Loucy (cell line): Measurements from ENCODE around the gene TRANK1.

ENCODE experiments used
- H2AFZ ChIP-seq: fragments of 200-600 bp; sonication (generic); 2 replicates; pipeline ENCODE4 v1.6.0; 2016; ENCODE audit warnings: antibody characterized with exemption, mild to moderate bottlenecking, low read length, moderate library complexity
- H3F3A ChIP-seq: fragments of 200-600 bp; 2 replicates; pipeline ENCODE4 v1.6.0; 2016; ENCODE audit warnings: antibody characterized with exemption, low read depth, mild to moderate bottlenecking
- H3K27me3 ChIP-seq: fragments of 200-600 bp; sonication (generic); 2 replicates; pipeline ENCODE4 v1.6.1; 2014; ENCODE audit warnings: low read length, mild to moderate bottlenecking; ENCODE audit not compliant: insufficient read depth, poor library complexity, severe bottlenecking
- H3K36me3 ChIP-seq: fragments of 200-600 bp; sonication (generic); 2 replicates; pipeline ENCODE4 v1.6.1; 2016; ENCODE audit warnings: low read length; ENCODE audit not compliant: insufficient read depth
- H3K4me1 ChIP-seq: fragments of 200-600 bp; sonication (generic); 2 replicates; pipeline ENCODE4 v1.5.1; 2014; ENCODE audit warnings: low read length, mild to moderate bottlenecking; ENCODE audit not compliant: insufficient read depth, poor library complexity, severe bottlenecking
- H3K4me2 ChIP-seq: fragments of 200-600 bp; sonication (generic); 2 replicates; pipeline ENCODE4 v1.6.0; 2014; ENCODE audit warnings: antibody characterized with exemption, low read length, low read depth, mild to moderate bottlenecking; ENCODE audit not compliant: poor library complexity, severe bottlenecking
- H3K4me3 ChIP-seq: fragments of 200-600 bp; sonication (generic); 2 replicates; pipeline ENCODE4 v1.5.1; 2014; ENCODE audit warnings: low read length, mild to moderate bottlenecking, mixed read lengths; ENCODE audit not compliant: poor library complexity, severe bottlenecking
- H3K79me2 ChIP-seq: fragments of 200-600 bp; sonication (generic); 2 replicates; pipeline ENCODE4 v1.6.1; 2014; ENCODE audit warnings: low read length; ENCODE audit not compliant: insufficient read depth
- H3K9ac ChIP-seq: fragments of 200-600 bp; sonication (generic); 2 replicates; pipeline ENCODE4 v1.6.0; 2014; ENCODE audit warnings: mild to moderate bottlenecking, low read depth, low read length, moderate library complexity; ENCODE audit not compliant: poor library complexity, severe bottlenecking
- H3K9me2 ChIP-seq: fragments of 200-600 bp; sonication (generic); replicated peaks from 2 replicates; pipeline ENCODE4 v1.6.1; 2016; ENCODE audit warnings: low read depth, low read length, mixed read lengths
- H3K9me3 ChIP-seq: fragments of 200-600 bp; sonication (generic); 2 replicates; pipeline ENCODE4 v1.6.1; 2014; ENCODE audit warnings: mild to moderate bottlenecking, antibody characterized with exemption, low read length, low read depth; ENCODE audit not compliant: insufficient read depth
- H4K20me1 ChIP-seq: fragments of 200-600 bp; sonication (generic); 2 replicates; pipeline ENCODE4 v1.6.0; 2014; ENCODE audit warnings: antibody characterized with exemption, low read length, mild to moderate bottlenecking; ENCODE audit not compliant: insufficient read depth, poor library complexity, severe bottlenecking
- CTCF ChIP-seq: fragments of 200-600 bp; sonication (generic); conservative IDR thresholded peaks from 2 replicates; pipeline ENCODE4 v1.5.1; 2014; ENCODE audit warnings: mild to moderate bottlenecking, antibody characterized with exemption, low read length
- EZH2phosphoT487 ChIP-seq: fragments of 200-600 bp; IDR thresholded peaks from 2 replicates; pipeline ENCODE4 v1.6.1; 2018; ENCODE audit warnings: antibody characterized with exemption, mild to moderate bottlenecking, moderate library complexity, borderline replicate concordance

The TRANK1 gene

DNA sequence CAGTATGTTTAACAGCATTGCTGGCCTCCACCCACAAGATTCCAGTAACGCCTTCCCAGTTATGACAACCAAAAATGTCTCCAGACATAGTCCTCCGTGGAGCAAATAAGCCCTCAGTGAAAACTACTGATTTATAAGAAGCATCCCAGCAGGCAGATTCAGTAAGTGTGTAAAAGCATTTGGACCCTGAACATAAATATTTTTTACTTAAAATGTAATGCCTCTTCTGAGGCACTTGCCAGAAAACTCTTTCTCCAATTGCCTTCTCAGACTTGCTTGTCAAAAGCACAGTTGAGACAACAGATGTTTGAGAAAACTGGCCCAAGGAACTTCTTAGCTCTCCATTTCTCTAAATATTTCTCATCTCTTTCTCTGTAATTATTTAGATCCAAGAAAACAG, 148.7 kb downstream of the TRANK1 start:
- H3K36me3 ChIP-seq: no peaks in the 10 kb centered on the region
- TF ChIP-seq CTCF (no peak), EZH2phosphoT487 (no peak)
- H3K4me2 ChIP-seq: no peak overlapping the region
- no peaks in the 10 kb centered on the region for H3K9me2 ChIP-seq
- H3K4me3 ChIP-seq: no peak overlapping the region
- no peaks in the 10 kb centered on the region for H4K20me1 ChIP-seq
- H3K79me2 ChIP-seq: no peaks in the 10 kb centered on the region
- no peak overlapping the region for H2AFZ ChIP-seq
- H3K9ac ChIP-seq: no peak overlapping the region
- H3F3A ChIP-seq: no peaks in the 10 kb centered on the region
- no peaks in the 10 kb centered on the region for H3K27me3 ChIP-seq
- no peaks in the 10 kb centered on the region for H3K9me3 ChIP-seq
- no peaks in the 10 kb centered on the region for H3K4me1 ChIP-seq

- Histone ChIP-seq H3K27me3 (no peaks in the 10 kb centered on the region), H3K9ac (no peak overlapping the region), H3K4me2 (no peak overlapping the region), H3F3A (no peaks in the 10 kb centered on the region), H3K36me3 (no peaks in the 10 kb centered on the region), H3K9me3 (no peaks in the 10 kb centered on the region), H3K4me1 (no peaks in the 10 kb centered on the region), H3K79me2 (no peaks in the 10 kb centered on the region), H3K9me2 (no peaks in the 10 kb centered on the region), H2AFZ (no peak overlapping the region), H4K20me1 (no peaks in the 10 kb centered on the region), H3K4me3 (no peak overlapping the region)
- TF ChIP-seq CTCF (no peak), EZH2phosphoT487 (no peak)
Measured at GRCh38 chr3:36795622-36796021, 149.2 kb downstream of the TRANK1 start.

DNA sequence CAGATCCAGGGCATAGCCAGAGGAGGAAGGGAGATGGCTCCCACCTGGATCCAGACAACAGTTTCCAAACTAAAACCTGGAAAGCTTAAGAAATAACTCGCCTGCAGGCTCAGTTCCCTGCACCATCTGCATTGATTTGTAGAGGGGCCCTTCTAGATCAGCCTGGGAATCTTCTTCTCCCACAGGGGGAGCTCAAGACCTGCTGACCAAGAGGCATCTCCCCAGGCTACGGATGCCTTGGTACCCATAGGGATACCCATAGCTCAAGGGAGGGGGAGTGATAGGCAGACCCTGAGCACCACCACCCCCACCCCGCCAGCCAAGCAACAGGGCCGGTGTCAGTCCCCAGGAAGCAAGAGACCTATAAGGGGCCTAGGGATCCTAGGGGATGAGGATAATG, 152.5 kb downstream of the TRANK1 start:
- Histone ChIP-seq H4K20me1 (no peaks in the 10 kb centered on the region), H3K79me2 (no peaks in the 10 kb centered on the region), H3F3A (no peaks in the 10 kb centered on the region), H3K9me2 (no peaks in the 10 kb centered on the region), H3K27me3 (no peaks in the 10 kb centered on the region), H3K4me1 (peaks cover 4% of the 10 kb centered on the region), H3K9me3 (no peaks in the 10 kb centered on the region), H2AFZ (no peak overlapping the region), H3K4me2 (no peak overlapping the region), H3K4me3 (no peak overlapping the region), H3K36me3 (no peaks in the 10 kb centered on the region), H3K9ac (no peak overlapping the region)
- no peak for TF ChIP-seq EZH2phosphoT487
- TF ChIP-seq CTCF: peak; percentile 68
